CD14-positive monocyte (primary cell): Measurements from ENCODE around the gene ATE1. TPM values are rescaled to one million over a fixed set of nuclear protein-coding genes. Genes with fewer than 3 reads are reported as not detected.

Source experiments
- DNase-seq, 3 donors: peaks; one replicate each; pipeline ENCODE4 v3.0.0-alpha.2; 2011 to 2022
- H2AFZ ChIP-seq: 2 replicates; pipeline ENCODE4 v1.6.0; 2012; ENCODE audit warnings: mild to moderate bottlenecking, low read depth, low read length, inconsistent platforms; ENCODE audit not compliant: insufficient read depth, poor library complexity, severe bottlenecking
- H3K27ac ChIP-seq, 2 donors: 1 replicate in 1 of 2; 2 replicates in 1 of 2; pipeline ENCODE4 v1.5.1; 2012 to 2013; ENCODE audit warnings: low read length in 2 of 2, control low read depth in 1 of 2, inconsistent platforms in 1 of 2, low read depth in 1 of 2, mild to moderate bottlenecking in 1 of 2
- H3K27me3 ChIP-seq, 2 donors: one replicate each; pipeline versions ENCODE4 v1.6.0 to v1.6.1; 2011 to 2013; ENCODE audit warnings: low read length in 2 of 2; ENCODE audit not compliant: control insufficient read depth in 2 of 2, insufficient read depth in 2 of 2
- H3K36me3 ChIP-seq, 2 donors: replicated peaks in 1 of 2; 1 replicate in 1 of 2; 2 replicates in 1 of 2; pipeline versions ENCODE4 v1.5.1 to v1.6.1; 2012 to 2013; ENCODE audit warnings: low read length in 2 of 2, control low read depth in 1 of 2, inconsistent platforms in 1 of 2, mild to moderate bottlenecking in 1 of 2; ENCODE audit not compliant: insufficient read depth in 2 of 2, control insufficient read depth in 1 of 2
- H3K4me1 ChIP-seq, 2 donors: 1 replicate in 1 of 2; 2 replicates in 1 of 2; pipeline versions ENCODE4 v1.5.1 to v1.6.1; 2012 to 2013; ENCODE audit warnings: low read length in 2 of 2, control low read depth in 1 of 2, inconsistent platforms in 1 of 2, mild to moderate bottlenecking in 1 of 2, moderate library complexity in 1 of 2; ENCODE audit not compliant: insufficient read depth in 2 of 2, control insufficient read depth in 1 of 2
- H3K4me2 ChIP-seq: replicated peaks from 2 replicates; pipeline ENCODE3; 2012; ENCODE audit warnings: low read length, moderate library complexity, mild to moderate bottlenecking; ENCODE audit not compliant: poor library complexity, severe bottlenecking; ENCODE audit errors: extremely low read depth
- H3K4me3 ChIP-seq, 3 experiments: fragments of 200-600 bp in 1 of 3; sonication (generic) in 1 of 3; replicated peaks in 1 of 3; 1 replicate in 2 of 3; 2 replicates in 1 of 3; pipeline ENCODE4 v1.5.1; 2011 to 2013; ENCODE audit warnings: low read length in 3 of 3, mild to moderate bottlenecking in 3 of 3, control low read depth in 2 of 3, low read depth in 2 of 3, inconsistent platforms in 1 of 3, moderate library complexity in 1 of 3
- H3K79me2 ChIP-seq: 2 replicates; pipeline ENCODE4 v1.6.0; 2012; ENCODE audit warnings: mild to moderate bottlenecking, control low read depth, inconsistent platforms, low read length, moderate library complexity; ENCODE audit not compliant: insufficient read depth
- H3K9ac ChIP-seq: 2 replicates; pipeline ENCODE4 v1.6.0; 2017; ENCODE audit warnings: low read length, mild to moderate bottlenecking; ENCODE audit not compliant: insufficient read depth, poor library complexity, severe bottlenecking
- H3K9me3 ChIP-seq, 2 donors: replicated peaks in 1 of 2; 1 replicate in 1 of 2; 2 replicates in 1 of 2; pipeline versions ENCODE4 v1.5.1 to v1.6.1; 2012 to 2013; ENCODE audit warnings: low read length in 2 of 2, control low read depth in 1 of 2; ENCODE audit not compliant: control insufficient read depth in 1 of 2, insufficient read depth in 1 of 2
- H4K20me1 ChIP-seq: 2 replicates; pipeline ENCODE4 v1.6.0; 2012; ENCODE audit warnings: mild to moderate bottlenecking, low read length, control low read depth, moderate library complexity; ENCODE audit not compliant: insufficient read depth
- H3K27ac Mint-ChIP-seq, 7 donors: one replicate each; pipeline ENCODE4 v1.8.0; 2020; ENCODE audit warnings: mild to moderate bottlenecking in 7 of 7, mixed read lengths in 7 of 7, moderate library complexity in 6 of 7, inconsistent platforms in 2 of 7
- H3K27me3 Mint-ChIP-seq, 3 donors: one replicate each; pipeline ENCODE4 v1.8.0; 2021 to 2022; ENCODE audit warnings: low read depth in 3 of 3, mild to moderate bottlenecking in 3 of 3, mixed read lengths in 3 of 3, moderate library complexity in 3 of 3, inconsistent platforms in 1 of 3
- H3K36me3 Mint-ChIP-seq, 2 donors: one replicate each; pipeline ENCODE4 v1.8.0; 2020; ENCODE audit warnings: mixed read lengths in 2 of 2, inconsistent platforms in 1 of 2, mild to moderate bottlenecking in 1 of 2
- H3K4me1 Mint-ChIP-seq: one replicate; pipeline ENCODE4 v1.8.0; 2020; ENCODE audit warnings: mild to moderate bottlenecking, mixed read lengths
- H3K4me3 Mint-ChIP-seq, 2 donors: one replicate each; pipeline ENCODE4 v1.8.0; 2020; ENCODE audit warnings: mild to moderate bottlenecking in 2 of 2, mixed read lengths in 2 of 2, moderate library complexity in 1 of 2
- H3K9me3 Mint-ChIP-seq, 7 donors: one replicate each; pipeline ENCODE4 v1.8.0; 2020 to 2022; ENCODE audit warnings: mixed read lengths in 7 of 7, mild to moderate bottlenecking in 6 of 7, moderate library complexity in 6 of 7, inconsistent platforms in 2 of 7
- CTCF ChIP-seq: fragments of 200-600 bp; IDR thresholded peaks from one replicate; pipeline ENCODE4 v1.8.0; 2022; ENCODE audit warnings: antibody characterized with exemption, mild to moderate bottlenecking
- WGBS: methylation state at CpG from one replicate; pipeline ENCODE4 v1.1.5; 2013; ENCODE audit warnings: missing lambda C conversion rate; ENCODE audit not compliant: insufficient coverage; 5-methylcytosine and 5-hydroxymethylcytosine counted together
- intact Hi-C, 2 donors: fragments of 100-400 bp; cut with micrococcal nuclease; formaldehyde crosslinking; loops; one replicate each; pipeline versions ENCODE4 v1.15.0 to v1.15.1; 2023
- polyA plus RNA-seq, 3 donors: library from polyadenylated mRNA; depleted of rRNA in 1 of 3; unstranded in 2 of 3; stranded (reverse) in 1 of 3; fragments of 300-500 nt in 2 of 3; fragments of >200 nt in 1 of 3; fragmentation: Illumina TruSeq in 2 of 3; gene quantifications; 1 replicate in 2 of 3; 2 replicates in 1 of 3; pipeline ENCODE4 v1.2.3, GENCODE V29; 2012 to 2021

ATE1 gene
- polyA plus RNA-seq, 3 donors = 9.2 to 19.5 (median 15.8) TPM

- H3K9me3 ChIP-seq = no peaks in the 10 kb centered on the region
- H3K27me3 ChIP-seq = no peaks in the 10 kb centered on the region
- no peak overlapping the region for H3K4me2 ChIP-seq
- Mint-ChIP-seq H3K27ac (no peak overlapping the region), H3K36me3 (peaks cover 21 to 38% of the 10 kb centered on the region in 2 donors), H3K9me3 (peaks cover 0 to 3% (median 0%) of the 10 kb centered on the region in 7 donors), H3K4me1 (peaks cover 2% of the 10 kb centered on the region), H3K27me3 (peaks cover 0 to 3% (median 2%) of the 10 kb centered on the region in 3 donors), H3K4me3 (no peak overlapping the region)
- WGBS = 98% methylated on average over 6 of the region's 7 CpGs
- no peak overlapping the region for H3K9ac ChIP-seq
- H3K4me1 ChIP-seq = no peaks in the 10 kb centered on the region
- no peak overlapping the region for H2AFZ ChIP-seq
- no peak overlapping the region for H3K27ac ChIP-seq
- no peak for TF ChIP-seq CTCF
- intact Hi-C loops = no loop called here
- H4K20me1 ChIP-seq = no peaks in the 10 kb centered on the region
- H3K79me2 ChIP-seq = no peaks in the 10 kb centered on the region
- peaks cover 5 to 12% of the 10 kb centered on the region in 2 donors for H3K36me3 ChIP-seq
- no peak for DNase-seq
- no peak overlapping the region for H3K4me3 ChIP-seq
Observed at GRCh38 chr10:121862042-121862441, 65.8 kb downstream of the ATE1 start.

- Histone ChIP-seq H3K79me2 (no peaks in the 10 kb centered on the region), H3K9me3 (no peaks in the 10 kb centered on the region), H3K4me3 (no peak overlapping the region), H3K9ac (no peak overlapping the region), H4K20me1 (no peaks in the 10 kb centered on the region), H2AFZ (no peak overlapping the region), H3K4me2 (no peak overlapping the region), H3K27me3 (no peaks in the 10 kb centered on the region), H3K4me1 (no peaks in the 10 kb centered on the region), H3K27ac (no peak overlapping the region), H3K36me3 (peaks cover 5 to 20% of the 10 kb centered on the region in 2 donors)
- Mint-ChIP-seq H3K27me3 (peaks cover 0 to 3% (median 0%) of the 10 kb centered on the region in 3 donors), H3K27ac (peak overlapping the region in 1 of 7 donors; percentile 21), H3K4me3 (no peak overlapping the region), H3K4me1 (peaks cover 2% of the 10 kb centered on the region), H3K36me3 (peaks cover 21 to 37% of the 10 kb centered on the region in 2 donors), H3K9me3 (peaks cover 0 to 7% (median 0%) of the 10 kb centered on the region in 7 donors)
- no peak for TF ChIP-seq CTCF
- intact Hi-C loops = no loop called here
- 50% methylated on average over 2 of the region's 3 CpGs for WGBS
- DNase-seq = no peak
Observed at GRCh38 chr10:121860810-121861209, 67.0 kb downstream of the ATE1 start.
